Skeletal muscle satellite cell (primary cell): ENCODE results near the gene JCAD.
A peak's percentile ranks its signal among the peaks of the same experiment; 100 is the strongest.
"Not testable (repeated sequence)": the region's sequence is repeated elsewhere in the genome, so short reads cannot be mapped to it uniquely, and the experiment has no call there.

Experiments used
- H3K27me3 ChIP-seq: 2 replicates; pipeline ENCODE4 v1.7.0; 2013; ENCODE audit warnings: low read length; ENCODE audit not compliant: control insufficient read depth, insufficient read depth
- H3K36me3 ChIP-seq: 2 replicates; pipeline ENCODE4 v1.7.0; 2013; ENCODE audit warnings: mild to moderate bottlenecking, control low read depth, low read length; ENCODE audit not compliant: insufficient read depth
- H3K4me1 ChIP-seq: 2 replicates; pipeline ENCODE4 v1.7.0; 2013; ENCODE audit warnings: low read length; ENCODE audit not compliant: control insufficient read depth, insufficient read depth
- H3K4me2 ChIP-seq: 2 replicates; pipeline ENCODE4 v1.7.0; 2013; ENCODE audit warnings: mild to moderate bottlenecking, low read length
- H3K4me3 ChIP-seq: 2 replicates; pipeline ENCODE4 v1.7.0; 2013; ENCODE audit warnings: low read length
- H3K9ac ChIP-seq: 2 replicates; pipeline ENCODE4 v1.7.0; 2013; ENCODE audit warnings: mild to moderate bottlenecking, low read depth, low read length, moderate library complexity
- H3K9me3 ChIP-seq: replicated peaks from 2 replicates; pipeline ENCODE4 v1.7.0; 2013; ENCODE audit warnings: mild to moderate bottlenecking, control low read depth, low read length

The JCAD gene

DNA sequence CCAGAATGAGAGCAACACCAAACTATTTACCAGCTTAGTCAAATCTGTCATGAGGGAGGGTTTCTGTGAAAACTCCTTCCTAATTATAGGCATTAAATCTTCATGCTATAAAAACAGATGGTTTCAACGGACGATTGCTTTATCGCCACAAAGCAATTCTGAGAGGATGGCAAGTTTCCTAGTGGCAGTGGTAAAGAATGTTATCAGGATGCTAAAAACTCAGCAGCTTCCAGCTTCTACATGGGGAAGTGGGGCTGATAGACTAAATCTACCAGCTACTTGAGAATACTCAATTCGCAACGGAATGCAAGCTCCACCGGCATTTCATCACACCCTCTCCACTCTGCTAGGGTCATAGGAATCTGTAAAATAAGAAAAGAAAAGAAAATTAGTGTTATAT lies 41.8 kb downstream of the JCAD start:
- H3K9me3 ChIP-seq = no peaks in the 10 kb centered on the region
- H3K36me3 ChIP-seq = no peaks in the 10 kb centered on the region
- H3K27me3 ChIP-seq = peaks cover 23% of the 10 kb centered on the region

DNA sequence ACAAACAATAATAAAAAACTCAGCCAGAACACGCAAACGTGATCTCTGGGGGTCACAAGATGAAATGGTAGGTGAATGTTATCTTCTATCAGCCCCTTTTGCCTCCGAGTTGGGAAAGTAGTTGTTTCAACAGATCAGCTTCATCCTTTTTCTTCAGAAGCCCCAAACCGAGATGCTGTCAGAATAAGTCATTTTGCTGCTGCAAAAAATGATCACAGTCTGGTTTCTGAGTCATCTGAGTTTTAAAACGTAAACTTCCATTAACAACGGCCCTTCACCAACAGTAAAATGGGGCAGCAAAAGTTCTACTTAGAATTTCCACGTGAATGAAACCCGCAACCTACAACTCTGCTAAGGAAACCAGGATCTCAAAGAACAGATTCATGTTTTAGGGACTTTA lies 44.9 kb downstream of the JCAD start:
- Histone ChIP-seq H3K36me3 (no peaks in the 10 kb centered on the region), H3K4me1 (no peaks in the 10 kb centered on the region), H3K9me3 (no peaks in the 10 kb centered on the region), H3K27me3 (peaks cover 32% of the 10 kb centered on the region), H3K9ac (no peak overlapping the region), H3K4me3 (no peak overlapping the region), H3K4me2 (no peak overlapping the region)

More for the DNA sequence above, 41.8 kb downstream of the JCAD start:
- no peak overlapping the region for H3K9ac ChIP-seq
- H3K4me2 ChIP-seq = no peak overlapping the region
- no peak overlapping the region for H3K4me3 ChIP-seq
- no peaks in the 10 kb centered on the region for H3K4me1 ChIP-seq

DNA sequence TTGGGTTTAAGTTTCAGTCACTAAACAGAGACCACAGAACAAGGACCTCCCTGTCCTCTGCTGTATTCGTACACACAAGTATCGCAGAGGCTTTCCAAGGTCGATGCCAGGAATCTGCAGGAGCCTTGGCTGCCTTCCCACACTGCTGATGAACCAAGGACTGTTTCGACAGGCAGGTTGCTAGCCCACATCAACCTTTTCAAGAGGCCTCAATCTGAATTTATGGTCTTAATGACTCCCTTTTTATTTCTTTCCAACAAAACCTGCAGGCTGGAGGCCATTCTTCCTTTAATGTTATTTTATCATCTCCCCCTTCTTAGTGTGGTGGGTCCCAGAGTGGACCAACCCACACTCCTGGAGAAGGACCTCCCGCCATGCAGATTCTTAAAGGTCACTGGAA lies 45.6 kb downstream of the JCAD start:
- Histone ChIP-seq H3K4me3 (no peak overlapping the region), H3K9me3 (no peaks in the 10 kb centered on the region), H3K4me1 (no peaks in the 10 kb centered on the region), H3K4me2 (no peak overlapping the region), H3K36me3 (no peaks in the 10 kb centered on the region), H3K9ac (no peak overlapping the region), H3K27me3 (peaks cover 38% of the 10 kb centered on the region)

DNA sequence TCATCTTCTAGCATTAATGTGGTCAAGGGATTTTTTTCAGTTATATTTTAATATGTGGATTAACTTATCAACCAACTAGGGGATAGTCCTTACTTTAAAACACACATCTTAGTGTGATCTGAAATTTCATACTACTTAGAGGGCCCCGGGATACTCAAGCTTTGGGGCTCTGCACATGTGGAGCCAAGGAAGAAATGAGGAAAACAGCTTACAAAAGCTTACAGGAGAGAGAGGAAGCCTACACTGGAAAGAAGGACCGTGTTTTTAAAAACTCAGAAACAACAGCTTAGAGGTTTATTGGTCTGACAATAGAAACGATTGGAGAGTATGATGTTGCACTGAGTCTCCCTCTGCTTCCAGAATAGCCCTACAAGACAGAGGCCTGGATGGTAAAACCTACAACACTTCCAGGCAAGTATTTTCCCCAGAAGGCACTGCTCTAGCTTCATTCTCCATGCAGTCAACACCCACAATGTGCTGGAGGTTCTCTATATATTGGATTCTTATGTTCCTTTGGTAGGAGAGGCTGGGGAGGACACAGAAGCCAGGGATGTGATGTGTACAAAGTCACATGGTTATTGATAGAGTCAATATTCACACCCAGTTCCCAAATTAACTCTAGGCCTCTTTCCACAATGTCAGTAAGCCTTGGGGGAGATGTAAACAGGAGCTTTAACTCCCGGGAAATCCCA lies 47.3 kb downstream of the JCAD start:
- H3K9ac ChIP-seq = no peak overlapping the region
- no peak overlapping the region for H3K4me3 ChIP-seq
- H3K4me1 ChIP-seq = no peaks in the 10 kb centered on the region
- H3K4me2 ChIP-seq = no peak overlapping the region
- peaks cover 51% of the 10 kb centered on the region for H3K27me3 ChIP-seq
- no peaks in the 10 kb centered on the region for H3K36me3 ChIP-seq
- no peaks in the 10 kb centered on the region for H3K9me3 ChIP-seq

DNA sequence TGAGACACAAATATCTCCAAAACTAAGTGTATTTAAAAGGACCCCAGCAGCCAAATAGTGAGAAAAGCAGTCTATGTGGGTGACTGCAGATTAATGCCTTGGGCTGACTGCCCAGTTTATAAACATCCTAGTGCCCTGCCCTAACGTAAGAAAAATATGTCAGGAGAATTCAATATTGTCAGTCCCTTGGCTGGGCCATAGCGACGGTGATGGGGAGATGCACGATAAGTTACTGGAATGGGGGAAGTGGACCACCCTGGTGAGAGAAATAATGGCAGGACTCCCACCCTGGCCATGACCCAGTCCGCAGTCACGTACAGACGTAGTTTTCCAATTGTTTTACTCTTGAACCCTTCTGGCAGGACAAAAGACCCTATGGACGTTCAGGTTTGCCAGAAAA lies 48.0 kb downstream of the JCAD start:
- Histone ChIP-seq H3K9ac (no peak overlapping the region), H3K4me1 (no peaks in the 10 kb centered on the region), H3K4me2 (no peak overlapping the region), H3K27me3 (peaks cover 58% of the 10 kb centered on the region), H3K4me3 (no peak overlapping the region), H3K9me3 (no peaks in the 10 kb centered on the region), H3K36me3 (no peaks in the 10 kb centered on the region)

DNA sequence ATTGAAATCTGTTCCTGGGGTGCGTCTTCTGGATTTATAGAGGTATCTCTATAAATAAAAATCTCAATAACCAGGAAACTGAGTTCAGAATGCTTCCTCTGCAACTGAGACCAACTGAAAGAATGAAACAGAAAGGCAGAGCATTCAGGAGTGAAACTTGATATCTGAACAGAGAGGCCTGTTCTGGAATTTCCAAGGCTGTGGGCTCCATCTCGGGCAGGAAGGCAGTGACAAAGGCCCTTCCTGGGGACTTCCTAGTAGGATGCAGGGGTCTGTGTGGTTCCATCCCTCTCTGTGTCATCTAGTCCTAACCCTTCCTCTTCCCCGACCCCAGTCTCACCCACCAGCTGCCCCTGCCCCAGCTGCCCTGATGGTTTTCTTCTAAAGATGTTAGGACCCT lies 52.0 kb downstream of the JCAD start:
- Histone ChIP-seq H3K9me3 (no peaks in the 10 kb centered on the region), H3K4me3 (no peak overlapping the region), H3K9ac (no peak overlapping the region), H3K4me2 (no peak overlapping the region), H3K27me3 (peaks cover 46% of the 10 kb centered on the region), H3K36me3 (no peaks in the 10 kb centered on the region), H3K4me1 (no peaks in the 10 kb centered on the region)

DNA sequence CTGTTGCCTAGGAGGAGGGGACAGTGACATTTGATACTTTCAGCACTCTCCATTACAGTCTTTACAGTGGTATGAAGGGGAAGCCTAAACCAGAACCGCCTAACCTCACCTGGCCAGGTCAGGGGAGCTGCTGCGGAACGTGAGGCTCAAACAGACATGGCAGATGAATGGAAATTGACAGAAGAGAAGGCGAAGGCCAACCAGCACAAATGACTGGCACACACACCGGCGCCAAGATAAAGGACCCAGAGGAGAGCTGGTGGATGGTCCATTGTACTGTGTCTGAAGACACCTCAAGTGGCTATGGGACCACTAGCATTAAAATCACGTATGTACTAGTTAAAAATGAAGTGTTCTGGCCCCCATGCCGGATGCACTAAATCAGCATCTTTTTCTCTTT lies 53.0 kb downstream of the JCAD start:
- H3K4me1 ChIP-seq = peaks cover 6% of the 10 kb centered on the region
- H3K36me3 ChIP-seq = no peaks in the 10 kb centered on the region
- peaks cover 41% of the 10 kb centered on the region for H3K27me3 ChIP-seq
- no peaks in the 10 kb centered on the region for H3K9me3 ChIP-seq
- H3K4me2 ChIP-seq = no peak overlapping the region
- H3K9ac ChIP-seq = no peak overlapping the region
- H3K4me3 ChIP-seq = no peak overlapping the region

DNA sequence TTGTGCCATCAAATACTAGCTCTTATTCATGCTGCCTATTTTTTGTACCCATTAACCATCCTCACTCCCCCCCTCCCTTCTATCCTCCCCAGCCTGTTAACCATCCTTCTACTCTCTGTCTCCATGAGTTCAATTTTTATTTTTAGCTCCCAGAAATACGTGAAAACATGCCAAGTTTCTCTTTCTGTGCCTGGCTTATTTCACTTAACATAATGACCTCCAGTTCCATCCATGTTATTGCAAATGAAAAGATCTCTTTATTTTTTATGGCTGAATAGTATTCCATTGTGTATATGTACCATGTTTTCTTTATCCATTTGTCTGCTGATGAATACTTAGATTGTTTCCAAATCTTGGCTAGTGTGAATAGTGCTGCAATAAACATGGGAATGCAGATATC lies 54.3 kb downstream of the JCAD start:
- H3K27me3 ChIP-seq = peaks cover 39% of the 10 kb centered on the region
- not testable (repeated sequence) for H3K9me3 ChIP-seq, H3K4me2 ChIP-seq, H3K36me3 ChIP-seq, H3K9ac ChIP-seq, H3K4me3 ChIP-seq
- H3K4me1 ChIP-seq = peaks cover 15% of the 10 kb centered on the region

DNA sequence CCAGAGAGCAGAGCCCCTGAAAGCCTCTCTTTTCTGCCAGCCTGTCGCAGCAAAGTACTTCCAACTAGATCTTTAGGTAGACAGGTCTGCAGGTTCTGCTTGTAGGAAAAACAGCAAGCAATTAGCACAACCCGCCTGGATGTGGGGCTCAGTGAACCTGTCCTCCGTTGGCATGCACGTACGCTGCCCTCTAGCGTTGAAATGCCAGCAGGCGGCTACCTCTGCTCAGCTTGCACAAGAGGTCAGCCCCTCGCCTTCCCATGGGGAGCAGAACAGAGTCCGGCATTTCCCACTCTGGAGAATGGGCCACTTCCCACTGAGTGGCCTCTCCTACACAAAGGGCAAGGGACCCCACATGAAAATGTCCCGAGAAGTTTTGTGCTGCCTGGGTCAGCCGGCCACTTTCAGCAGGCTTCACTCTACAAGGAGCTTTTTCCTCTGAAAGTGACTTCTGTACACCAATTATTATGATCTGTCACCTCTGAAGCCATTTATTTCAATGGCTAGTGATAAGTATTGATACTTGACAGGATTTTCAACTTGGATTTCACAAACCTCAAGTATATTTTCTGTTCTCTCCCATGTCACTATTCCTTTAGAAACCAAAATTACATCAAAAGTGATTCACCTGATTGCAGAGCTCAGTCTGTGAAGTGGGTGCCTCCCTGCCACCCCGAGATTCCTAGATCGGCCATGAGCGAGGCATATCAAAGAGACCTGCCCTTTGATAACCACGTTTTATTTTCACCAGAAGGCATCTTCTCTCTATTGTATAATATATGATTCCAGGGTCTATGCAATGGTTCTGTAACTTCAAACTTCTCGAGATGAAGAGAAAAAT lies 56.7 kb downstream of the JCAD start:
- peaks cover 15% of the 10 kb centered on the region for H3K4me1 ChIP-seq
- no peaks in the 10 kb centered on the region for H3K36me3 ChIP-seq
- H3K4me3 ChIP-seq = no peak overlapping the region
- no peak overlapping the region for H3K4me2 ChIP-seq
- H3K9me3 ChIP-seq = no peaks in the 10 kb centered on the region
- H3K27me3 ChIP-seq = peaks cover 29% of the 10 kb centered on the region
- H3K9ac ChIP-seq = no peak overlapping the region

DNA sequence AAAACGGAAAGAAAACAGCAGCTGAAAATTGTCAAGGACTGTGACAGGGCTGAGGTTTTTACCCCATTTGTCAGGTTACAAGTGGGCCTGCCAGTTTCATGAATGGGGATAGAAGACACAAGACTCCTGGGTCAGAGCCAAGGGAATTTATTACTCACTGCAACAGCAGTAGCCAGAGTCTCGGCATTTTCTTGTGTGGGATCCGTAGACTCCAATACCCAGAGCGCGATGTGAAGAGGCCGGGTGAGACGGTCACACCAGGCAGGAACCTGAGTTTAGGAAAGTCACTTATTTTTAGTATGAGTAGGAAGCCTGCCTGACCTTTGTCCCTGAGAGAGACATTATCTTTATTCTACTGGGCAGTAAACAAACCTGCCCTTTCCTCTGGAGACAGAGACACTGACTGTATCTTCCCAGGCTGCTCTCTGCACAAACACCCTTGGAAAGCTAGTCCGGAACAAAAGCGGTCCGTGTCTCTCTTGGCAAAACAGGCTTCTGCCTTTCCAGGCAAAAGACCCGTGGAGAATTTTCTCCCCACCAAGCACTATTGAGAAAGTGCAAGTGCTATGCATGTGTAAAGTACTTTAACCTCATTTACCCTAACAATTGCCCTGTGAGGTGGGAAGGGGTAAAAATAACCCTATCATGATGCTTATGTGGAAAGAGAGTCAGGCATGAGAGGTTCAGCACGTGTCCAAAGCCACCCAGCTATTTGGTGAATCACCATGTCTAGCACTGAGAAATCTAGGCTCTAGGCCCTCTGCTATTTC lies 58.4 kb downstream of the JCAD start:
- H3K9ac ChIP-seq = no peak overlapping the region
- peaks cover 15% of the 10 kb centered on the region for H3K4me1 ChIP-seq
- peak overlapping the region; percentile 3 for H3K4me3 ChIP-seq
- no peaks in the 10 kb centered on the region for H3K9me3 ChIP-seq
- H3K36me3 ChIP-seq = no peaks in the 10 kb centered on the region
- H3K27me3 ChIP-seq = peaks cover 30% of the 10 kb centered on the region
- H3K4me2 ChIP-seq = peak overlapping the region; percentile 49

DNA sequence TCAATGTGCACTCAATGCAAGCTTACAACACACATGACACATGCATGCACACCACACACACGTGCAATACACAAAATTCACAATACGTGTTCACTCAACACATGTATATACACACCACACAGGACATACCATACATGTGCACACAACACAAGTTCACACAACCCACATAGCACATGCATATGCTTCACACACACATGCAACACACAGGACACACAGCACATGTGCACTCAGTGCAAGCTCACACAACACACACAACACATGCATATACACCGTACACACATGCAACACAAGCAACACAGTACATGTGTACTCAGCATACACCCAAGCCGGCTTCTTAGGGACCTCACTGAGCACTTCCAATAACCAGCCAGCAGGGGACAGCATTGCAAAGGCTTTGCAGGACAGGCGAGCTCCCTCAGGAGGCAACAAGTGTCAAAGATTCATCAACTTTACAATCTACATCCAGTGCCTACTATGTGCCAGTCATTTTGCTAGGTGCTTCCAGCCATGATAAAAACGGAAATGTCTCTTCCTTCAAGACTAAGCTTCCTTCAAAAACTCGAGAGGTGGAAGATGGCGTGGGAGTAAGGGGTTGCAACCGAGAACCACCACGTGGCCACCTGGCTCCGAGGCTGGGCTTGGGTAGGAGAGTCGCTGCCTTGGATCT lies 61.1 kb downstream of the JCAD start:
- Histone ChIP-seq H3K4me1 (peaks cover 15% of the 10 kb centered on the region), H3K36me3 (no peaks in the 10 kb centered on the region), H3K4me2 (no peak overlapping the region), H3K4me3 (no peak overlapping the region), H3K9me3 (no peaks in the 10 kb centered on the region), H3K9ac (no peak overlapping the region), H3K27me3 (peaks cover 40% of the 10 kb centered on the region)
